HG03439 (cell line): ENCODE measurements around the gene PLRG1.

ENCODE experiments used
- ATAC-seq: cut with Tn5 transposase; IDR thresholded peaks from one replicate; pipeline ENCODE4 v1.9.1; 2021; ENCODE audit warnings: mild to moderate bottlenecking, moderate library complexity; ENCODE audit not compliant: unreplicated experiment

Gene PLRG1

GRCh38 chr4:154574311-154574710 lies 24.1 kb upstream of the PLRG1 start:
- ATAC-seq = no peak

GRCh38 chr4:154573190-154573870 lies 23.1 kb upstream of the PLRG1 start:
- no peak for ATAC-seq

GRCh38 chr4:154569584-154569983 lies 19.4 kb upstream of the PLRG1 start:
- ATAC-seq = no peak

- ATAC-seq = no peak
These were observed 18.8 kb upstream of the PLRG1 start for GRCh38 chr4:154569028-154569427.

GRCh38 chr4:154566639-154567204 lies 16.5 kb upstream of the PLRG1 start:
- ATAC-seq = no peak

GRCh38 chr4:154565704-154566103 lies 15.5 kb upstream of the PLRG1 start:
- no peak for ATAC-seq

- ATAC-seq = no peak
These were observed 14.1 kb upstream of the PLRG1 start for GRCh38 chr4:154564311-154564710.

GRCh38 chr4:154562697-154563254 lies 12.6 kb upstream of the PLRG1 start, which contains the start of gene FGB:
TSS of gene FGB (plus strand) at chr4:154563011. CDS start at chr4:154563019, 8 bp downstream.
- no peak for ATAC-seq

GRCh38 chr4:154560824-154561231 lies 10.6 kb upstream of the PLRG1 start:
- ATAC-seq = no peak

- no peak for ATAC-seq
These were observed 10.2 kb upstream of the PLRG1 start for GRCh38 chr4:154560419-154560801.

- peak; percentile 74 for ATAC-seq
These were observed 9.6 kb upstream of the PLRG1 start for GRCh38 chr4:154559494-154560418.

GRCh38 chr4:154559141-154559493 lies 8.9 kb upstream of the PLRG1 start:
- no peak for ATAC-seq

GRCh38 chr4:154551872-154552686 lies 1.9 kb upstream of the PLRG1 start:
- ATAC-seq = peak; percentile 55

GRCh38 chr4:154545689-154546088 lies 4.5 kb downstream of the PLRG1 start:
- ATAC-seq = no peak

- ATAC-seq = no peak
These were observed 7.8 kb downstream of the PLRG1 start for GRCh38 chr4:154542271-154542879.

- ATAC-seq = no peak
These were observed 15.9 kb downstream of the PLRG1 start for GRCh38 chr4:154534296-154534695.

GRCh38 chr4:154529728-154530519 lies 20.3 kb downstream of the PLRG1 start:
- no peak for ATAC-seq

GRCh38 chr4:154528869-154529268 lies 21.3 kb downstream of the PLRG1 start:
- no peak for ATAC-seq

- ATAC-seq = no peak
These were observed 22.9 kb downstream of the PLRG1 start for GRCh38 chr4:154527308-154527707.
